Chondrocyte (in vitro differentiated cells): ENCODE measurements around the gene ABI3BP. TPM values are rescaled to one million over a fixed set of nuclear protein-coding genes. Genes with fewer than 3 reads are reported as not detected.
A peak's percentile ranks its signal among the peaks of the same experiment; 100 is the strongest.
"Not testable (repeated sequence)": the region's sequence is repeated elsewhere in the genome, so short reads cannot be mapped to it uniquely, and the experiment has no call there.

Experiments used
- DNase-seq: peaks from one replicate; pipeline ENCODE4 v3.0.0; 2021; ENCODE audit warnings: mixed read lengths, low spot score
- H3K27ac Mint-ChIP-seq: one replicate; pipeline ENCODE4 v1.8.0; 2021; ENCODE audit warnings: mild to moderate bottlenecking, moderate library complexity, mixed read lengths; ENCODE audit not compliant: unreplicated experiment
- H3K27me3 Mint-ChIP-seq: 2 replicates; pipeline ENCODE4 v1.8.0; 2021; ENCODE audit warnings: low read depth, mixed read lengths
- H3K36me3 Mint-ChIP-seq: 2 replicates; pipeline ENCODE4 v1.8.0; 2021; ENCODE audit warnings: low read depth, mixed read lengths
- H3K4me1 Mint-ChIP-seq: 2 replicates; pipeline ENCODE4 v1.8.0; 2021; ENCODE audit warnings: low read depth, mild to moderate bottlenecking, mixed read lengths
- H3K4me3 Mint-ChIP-seq: one replicate; pipeline ENCODE4 v1.8.0; 2021; ENCODE audit warnings: mild to moderate bottlenecking, moderate library complexity, mixed read lengths; ENCODE audit not compliant: unreplicated experiment
- H3K9me3 Mint-ChIP-seq: 2 replicates; pipeline ENCODE4 v1.8.0; 2021; ENCODE audit warnings: low read depth, mixed read lengths
- total RNA-seq: library from RNA; stranded (reverse); gene quantifications from 3 replicates; pipeline ENCODE4 v1.2.1, GENCODE V29; 2021
- TF ChIP-seq, protein P1 (sequence below): fragments of 200-600 bp; sonication (generic); IDR thresholded peaks from 2 replicates; pipeline ENCODE4 v1.5.0; 2021; ENCODE audit warnings: antibody characterized with exemption, mild to moderate bottlenecking, moderate library complexity

Gene ABI3BP
- total RNA-seq, 1 donor from 2014 or later: 10.2 TPM

DNA sequence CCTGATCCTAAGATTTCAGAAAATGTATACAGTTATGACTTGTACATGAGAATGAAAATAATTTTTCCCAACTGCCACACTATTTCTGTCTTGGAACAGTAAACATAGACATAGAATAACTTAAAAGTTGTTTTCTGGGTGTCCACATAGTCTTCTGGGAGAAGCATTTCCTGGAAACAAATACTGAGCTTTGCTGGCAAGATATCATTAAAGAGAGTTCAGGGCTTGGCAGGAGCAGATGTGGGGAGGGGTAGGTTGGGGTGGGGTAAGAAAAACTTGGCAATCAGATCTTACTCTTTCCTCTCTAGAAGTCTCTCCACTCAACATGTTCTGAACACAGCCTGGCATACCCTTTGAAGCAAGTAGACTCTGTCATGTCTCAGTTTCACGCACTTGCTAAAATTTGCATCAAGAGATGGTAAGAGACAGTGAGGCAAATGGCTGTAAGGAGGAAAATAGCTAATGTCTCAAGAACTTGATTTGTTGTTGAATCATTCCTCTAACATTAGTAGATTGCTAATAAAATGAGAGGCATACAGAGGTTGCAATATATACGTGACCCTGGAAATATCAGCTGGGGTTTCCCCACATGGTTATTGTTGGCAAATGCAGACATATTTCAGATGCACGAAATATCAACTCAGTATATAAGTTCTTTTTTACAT lies 27.3 kb upstream of the ABI3BP start:
- Mint-ChIP-seq H3K4me1 (peaks cover 44% of the 10 kb centered on the region), H3K9me3 (peaks cover 19% of the 10 kb centered on the region), H3K4me3 (no peak overlapping the region), H3K36me3 (peaks cover 3% of the 10 kb centered on the region), H3K27ac (peak overlapping the region; percentile 91), H3K27me3 (no peaks in the 10 kb centered on the region)
- TF ChIP-seq, protein P1, sequence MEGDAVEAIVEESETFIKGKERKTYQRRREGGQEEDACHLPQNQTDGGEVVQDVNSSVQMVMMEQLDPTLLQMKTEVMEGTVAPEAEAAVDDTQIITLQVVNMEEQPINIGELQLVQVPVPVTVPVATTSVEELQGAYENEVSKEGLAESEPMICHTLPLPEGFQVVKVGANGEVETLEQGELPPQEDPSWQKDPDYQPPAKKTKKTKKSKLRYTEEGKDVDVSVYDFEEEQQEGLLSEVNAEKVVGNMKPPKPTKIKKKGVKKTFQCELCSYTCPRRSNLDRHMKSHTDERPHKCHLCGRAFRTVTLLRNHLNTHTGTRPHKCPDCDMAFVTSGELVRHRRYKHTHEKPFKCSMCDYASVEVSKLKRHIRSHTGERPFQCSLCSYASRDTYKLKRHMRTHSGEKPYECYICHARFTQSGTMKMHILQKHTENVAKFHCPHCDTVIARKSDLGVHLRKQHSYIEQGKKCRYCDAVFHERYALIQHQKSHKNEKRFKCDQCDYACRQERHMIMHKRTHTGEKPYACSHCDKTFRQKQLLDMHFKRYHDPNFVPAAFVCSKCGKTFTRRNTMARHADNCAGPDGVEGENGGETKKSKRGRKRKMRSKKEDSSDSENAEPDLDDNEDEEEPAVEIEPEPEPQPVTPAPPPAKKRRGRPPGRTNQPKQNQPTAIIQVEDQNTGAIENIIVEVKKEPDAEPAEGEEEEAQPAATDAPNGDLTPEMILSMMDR: no peak
- no peak for DNase-seq

DNA sequence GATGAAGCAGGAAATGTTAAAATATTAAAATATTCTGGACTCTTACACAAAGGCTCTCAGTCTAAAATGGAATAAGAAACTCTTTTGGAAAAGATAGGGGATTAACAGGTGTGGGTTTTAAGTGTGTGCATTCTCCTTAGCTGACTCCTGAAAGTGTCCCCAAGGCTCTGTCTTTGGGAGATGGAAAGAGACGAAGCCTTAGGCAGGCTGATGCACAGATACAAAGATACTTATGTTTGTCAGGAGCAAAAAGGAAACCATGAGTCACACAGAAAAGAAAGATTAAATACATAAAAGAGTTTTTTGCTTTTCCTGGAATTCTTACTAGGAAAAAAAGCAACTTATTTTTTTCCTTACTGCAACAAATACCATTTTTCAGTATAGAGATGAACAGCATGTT lies 23.8 kb upstream of the ABI3BP start:
- H3K36me3 Mint-ChIP-seq: peaks cover under 1% of the 10 kb centered on the region
- H3K27me3 Mint-ChIP-seq: no peaks in the 10 kb centered on the region
- no peak overlapping the region for H3K4me3 Mint-ChIP-seq
- TF ChIP-seq, protein P1: no peak
- DNase-seq: no peak
- peaks cover under 1% of the 10 kb centered on the region for H3K9me3 Mint-ChIP-seq
- H3K27ac Mint-ChIP-seq: peak overlapping the region; percentile 64
- peaks cover 54% of the 10 kb centered on the region for H3K4me1 Mint-ChIP-seq

DNA sequence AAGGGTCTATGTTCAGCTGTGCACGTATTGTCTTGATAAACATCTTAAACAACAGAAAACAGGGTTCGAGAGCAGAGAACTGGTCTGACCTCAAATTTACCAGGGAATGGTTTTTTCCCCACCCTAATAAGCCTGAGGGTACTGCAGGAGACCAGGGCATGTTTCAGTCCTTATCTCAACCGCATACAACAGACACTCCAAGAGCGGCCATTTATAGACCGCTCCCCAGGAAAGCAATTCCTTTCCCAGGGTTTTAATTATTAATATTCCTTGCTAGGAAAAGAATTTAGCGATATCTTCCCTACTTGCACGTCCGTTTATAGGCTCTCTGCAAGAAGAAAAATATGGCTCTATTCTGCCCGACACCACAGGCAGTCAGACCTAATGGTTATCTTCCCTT lies 19.1 kb upstream of the ABI3BP start:
- H3K4me3 Mint-ChIP-seq, H3K27me3 Mint-ChIP-seq, H3K36me3 Mint-ChIP-seq, H3K27ac Mint-ChIP-seq, DNase-seq: not testable (repeated sequence)
- Mint-ChIP-seq H3K4me1 (peaks cover 51% of the 10 kb centered on the region), H3K9me3 (peaks cover 18% of the 10 kb centered on the region)

- no peak for DNase-seq
- no peak overlapping the region for H3K4me3 Mint-ChIP-seq
- H3K27me3 Mint-ChIP-seq: no peaks in the 10 kb centered on the region
- peaks cover 24% of the 10 kb centered on the region for H3K9me3 Mint-ChIP-seq
- H3K36me3 Mint-ChIP-seq: peaks cover 9% of the 10 kb centered on the region
- peaks cover 40% of the 10 kb centered on the region for H3K4me1 Mint-ChIP-seq
- TF ChIP-seq, protein P1: no peak
- no peak overlapping the region for H3K27ac Mint-ChIP-seq
These were observed 17.9 kb upstream of the ABI3BP start for GRCh38 chr3:101011136-101011535.

DNA sequence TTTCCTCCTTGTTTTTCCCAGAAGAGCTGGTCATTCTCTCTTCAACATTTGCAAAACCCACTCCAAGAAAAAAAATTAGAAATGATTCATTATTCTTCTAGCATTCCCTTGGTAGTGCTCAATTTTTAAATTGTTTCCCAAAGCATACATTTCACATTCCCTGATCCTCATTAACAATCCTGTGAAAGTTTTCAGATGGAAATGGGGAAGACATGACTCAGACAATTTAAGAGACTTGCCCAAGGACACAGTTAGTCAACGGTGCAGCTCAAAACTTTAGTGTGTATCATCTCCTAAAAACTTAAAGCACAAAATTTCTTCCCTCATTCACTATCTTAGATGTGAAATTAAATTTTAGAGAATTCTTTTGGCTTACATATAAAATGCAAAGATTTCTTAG lies 17.1 kb upstream of the ABI3BP start:
- Mint-ChIP-seq H3K27me3 (no peaks in the 10 kb centered on the region), H3K27ac (peak overlapping the region; percentile 64), H3K36me3 (peaks cover 9% of the 10 kb centered on the region), H3K4me3 (no peak overlapping the region), H3K4me1 (peaks cover 38% of the 10 kb centered on the region), H3K9me3 (peaks cover 25% of the 10 kb centered on the region)
- DNase-seq: no peak
- TF ChIP-seq, protein P1: no peak

- H3K4me3 Mint-ChIP-seq: no peak overlapping the region
- peaks cover 30% of the 10 kb centered on the region for H3K4me1 Mint-ChIP-seq
- H3K9me3 Mint-ChIP-seq: peaks cover 30% of the 10 kb centered on the region
- no peaks in the 10 kb centered on the region for H3K27me3 Mint-ChIP-seq
- TF ChIP-seq, protein P1: no peak
- no peak for DNase-seq
- no peak overlapping the region for H3K27ac Mint-ChIP-seq
- H3K36me3 Mint-ChIP-seq: peaks cover 11% of the 10 kb centered on the region
These were observed 16.2 kb upstream of the ABI3BP start for GRCh38 chr3:101009386-101009785.
